Measurements from ENCODE around the gene GFM1. TPM values are rescaled to one million over a fixed set of nuclear protein-coding genes. Genes with fewer than 3 reads are reported as not detected.

GFM1 gene
- total RNA-seq, 1 experiment from 2014 or later = 58.0 TPM

GRCh38 chr3:158725348-158726011, 81.2 kb downstream of the GFM1 start:
- DNase-seq (ENCODE audit: low spot score) = peak; percentile 97

GRCh38 chr3:158727206-158728060, 83.1 kb downstream of the GFM1 start:
- peak; percentile 78 for DNase-seq (ENCODE audit: low spot score)

- DNase-seq (ENCODE audit: low spot score) = no peak
Measured at GRCh38 chr3:158728061-158728377, 83.7 kb downstream of the GFM1 start.

GRCh38 chr3:158728851-158729250, 84.5 kb downstream of the GFM1 start:
- no peak for DNase-seq (ENCODE audit: low spot score)

GRCh38 chr3:158731486-158731885, 87.2 kb downstream of the GFM1 start:
- DNase-seq (ENCODE audit: low spot score) = no peak

- no peak for DNase-seq (ENCODE audit: low spot score)
Measured at GRCh38 chr3:158731938-158732855, 87.9 kb downstream of the GFM1 start, which contains the start of gene RARRES1. RARRES1 (minus strand) TSS chr3:158732457; CDS start chr3:158732415, 42 bp downstream.

GRCh38 chr3:158732856-158733200, 88.5 kb downstream of the GFM1 start:
- DNase-seq (ENCODE audit: low spot score) = no peak

- DNase-seq (ENCODE audit: low spot score) = no peak
Measured at GRCh38 chr3:158733656-158734055, 89.3 kb downstream of the GFM1 start.

- no peak for DNase-seq (ENCODE audit: low spot score)
Measured at GRCh38 chr3:158735296-158736033, 91.1 kb downstream of the GFM1 start.

- no peak for DNase-seq (ENCODE audit: low spot score)
Measured at GRCh38 chr3:158737410-158737809, 93.1 kb downstream of the GFM1 start.

- no peak for DNase-seq (ENCODE audit: low spot score)
Measured at GRCh38 chr3:158737976-158738615, 93.8 kb downstream of the GFM1 start.

GRCh38 chr3:158738653-158739052, 94.3 kb downstream of the GFM1 start:
- DNase-seq (ENCODE audit: low spot score) = no peak

- DNase-seq (ENCODE audit: low spot score) = no peak
Measured at GRCh38 chr3:158739078-158739477, 94.8 kb downstream of the GFM1 start.

GRCh38 chr3:158739661-158740060, 95.3 kb downstream of the GFM1 start:
- no peak for DNase-seq (ENCODE audit: low spot score)

Other genes starting within 250 kb of the GFM1 start
- 32.8 and 43.8 TPM in 2 replicates for gene MLF1, start 73.3 kb upstream of the GFM1 start, total RNA-seq (2014; rRNA removed; shearing (Covaris generic))
- 35.4 and 39.6 TPM in 2 replicates for gene LXN, start 28.1 kb downstream of the GFM1 start, total RNA-seq (2014; rRNA removed; shearing (Covaris generic))
- not detected in 2 replicates for gene RARRES1, start 87.9 kb downstream of the GFM1 start, total RNA-seq (2014; rRNA removed; shearing (Covaris generic))
- gene MFSD1, start 157.5 kb downstream of the GFM1 start, total RNA-seq (2014; rRNA removed; shearing (Covaris generic)) = 169 and 173 TPM in 2 replicates

Measured in H4 (cell line).